ENCODE data around the gene SESN1.
"Not testable (repeated sequence)": the region's sequence is repeated elsewhere in the genome, so short reads cannot be mapped to it uniquely, and the experiment has no call there.

SESN1 gene

DNA sequence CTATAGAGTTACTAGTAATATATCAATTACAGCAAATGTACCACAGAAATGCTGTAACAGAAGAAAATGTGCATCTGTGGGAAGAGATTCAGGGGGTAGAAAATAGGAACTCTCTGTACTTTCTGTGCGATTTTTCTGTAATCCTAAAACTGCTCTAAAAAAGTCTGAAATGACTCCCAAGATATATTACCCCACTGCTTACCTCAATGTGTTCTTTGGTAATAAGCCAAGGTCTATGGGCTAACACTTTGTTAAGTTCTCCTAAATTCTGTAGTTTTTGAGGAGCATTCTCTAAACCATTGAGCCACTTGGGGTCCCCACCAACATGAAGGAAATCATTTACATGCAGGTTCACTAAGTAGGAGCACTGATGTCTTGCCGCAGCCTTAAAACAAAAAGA is 94.4 kb downstream of the SESN1 start:
- DNase-seq (ENCODE audit: low spot score), result no peak

DNA sequence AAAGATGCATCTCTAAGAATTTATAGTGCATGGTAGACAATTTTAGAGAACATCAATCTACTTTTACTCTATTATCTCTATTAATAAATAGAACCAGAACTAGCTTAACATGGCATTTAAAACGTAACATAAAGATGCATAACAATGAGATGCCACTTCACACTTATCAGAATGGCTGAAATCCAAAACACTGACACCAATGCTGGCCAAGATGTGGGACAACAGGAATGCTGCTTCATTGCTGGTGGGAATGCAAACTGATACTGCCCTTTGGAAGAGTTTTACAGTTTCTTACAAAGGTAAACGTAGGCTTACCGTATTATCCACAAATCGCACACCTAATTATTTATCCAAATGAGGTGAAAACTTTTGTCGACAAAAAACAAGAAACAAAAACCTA is 95.2 kb downstream of the SESN1 start:
- DNase-seq (ENCODE audit: low spot score), result no peak

DNA sequence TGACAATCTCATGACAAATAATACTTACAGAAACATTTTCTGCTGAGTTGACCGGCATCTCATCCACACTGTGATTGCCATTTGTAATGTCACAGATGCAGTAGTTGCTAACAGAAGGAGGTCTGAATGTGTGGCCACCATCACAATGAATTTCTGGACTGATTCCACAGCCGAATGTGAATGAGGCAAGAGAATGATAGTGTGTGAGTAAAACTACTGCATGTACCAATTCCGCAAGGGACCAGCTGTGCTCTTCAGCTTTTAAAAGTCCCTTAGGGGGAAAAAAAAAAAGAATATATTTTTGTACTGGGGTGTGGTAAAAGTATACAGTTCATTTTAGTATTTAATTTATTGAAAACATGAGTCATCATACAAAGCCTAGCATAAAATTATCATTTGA is 96.2 kb downstream of the SESN1 start:
- DNase-seq (ENCODE audit: low spot score), result no peak

DNA sequence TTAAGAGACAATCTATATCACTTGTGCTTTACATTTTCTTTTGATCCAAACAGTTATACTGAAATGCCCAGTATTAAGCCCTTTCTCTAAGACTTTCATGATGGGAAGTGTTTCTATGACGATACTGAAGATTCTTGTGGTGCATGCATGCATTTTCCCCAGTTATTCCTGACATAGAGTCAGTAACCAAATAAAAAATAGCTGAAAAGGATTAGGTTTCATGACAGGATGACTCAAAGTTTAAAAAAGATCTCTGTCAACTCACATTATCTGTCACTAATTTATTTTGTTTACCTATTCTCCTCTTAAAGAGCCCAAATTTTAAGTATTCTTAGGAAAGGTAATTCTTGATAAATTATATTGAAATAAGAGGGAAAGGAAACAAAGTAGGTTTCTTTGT is 98.4 kb downstream of the SESN1 start:
- DNase-seq (ENCODE audit: low spot score), result no peak

DNA sequence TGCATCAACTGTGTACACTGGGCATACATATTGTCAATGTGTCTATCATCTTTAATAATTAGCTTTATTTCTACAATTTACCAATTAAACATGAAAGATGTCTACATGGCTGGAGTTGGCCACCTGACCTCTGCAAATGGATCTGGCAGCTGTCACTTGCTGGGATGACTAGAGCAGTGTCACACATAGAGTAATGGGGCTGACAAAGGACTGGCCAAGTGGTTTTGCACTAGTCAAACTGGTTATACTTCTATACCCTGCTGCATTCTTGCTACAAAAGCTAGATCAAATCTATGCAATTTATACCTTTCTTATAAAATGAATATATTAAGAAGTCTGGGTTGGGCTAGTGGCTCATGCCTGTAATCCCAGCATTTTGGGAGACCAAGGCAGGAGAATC is 99.3 kb downstream of the SESN1 start:
- DNase-seq (ENCODE audit: low spot score), result no peak

DNA sequence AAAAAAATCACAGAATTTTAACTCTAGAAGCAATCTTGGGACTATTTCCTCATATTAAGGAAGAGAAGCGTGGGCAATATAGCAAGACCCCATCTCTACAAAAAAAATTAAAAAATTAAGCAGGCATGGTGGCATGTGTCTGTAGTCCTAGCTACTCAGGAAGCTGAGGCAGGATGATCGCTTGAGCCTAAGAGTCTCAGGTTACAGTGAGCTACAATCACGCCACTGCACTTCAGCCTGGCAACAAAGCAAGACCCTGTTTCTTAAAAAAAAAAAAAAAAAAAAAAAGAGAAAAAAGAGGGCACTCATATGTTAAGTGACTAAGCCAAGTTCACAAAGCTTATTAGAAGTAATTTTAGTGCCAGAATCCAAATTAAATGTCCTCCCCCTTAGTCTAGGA is 100.8 kb downstream of the SESN1 start:
- DNase-seq (ENCODE audit: low spot score), result no peak

DNA sequence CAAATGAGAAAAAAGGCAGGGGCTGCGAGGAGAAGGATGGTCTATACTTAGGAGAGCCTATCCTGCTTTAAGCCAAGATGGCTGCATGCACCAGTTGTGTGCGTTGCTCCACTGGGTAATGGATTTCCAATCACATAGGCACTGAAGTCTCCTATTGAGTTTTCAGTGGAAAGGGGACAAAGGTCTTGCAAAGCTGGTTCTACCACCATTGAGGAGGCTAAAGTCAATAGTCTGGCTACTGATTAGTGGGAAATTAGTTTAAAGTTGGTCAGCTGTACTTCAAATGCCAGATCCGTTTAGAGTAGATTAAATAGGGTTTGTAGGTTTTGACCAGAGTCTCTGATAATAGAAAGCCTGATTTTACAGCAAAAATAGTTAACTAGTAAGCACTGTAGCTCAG is 104.9 kb downstream of the SESN1 start:
- no peak for DNase-seq (ENCODE audit: low spot score)

DNA sequence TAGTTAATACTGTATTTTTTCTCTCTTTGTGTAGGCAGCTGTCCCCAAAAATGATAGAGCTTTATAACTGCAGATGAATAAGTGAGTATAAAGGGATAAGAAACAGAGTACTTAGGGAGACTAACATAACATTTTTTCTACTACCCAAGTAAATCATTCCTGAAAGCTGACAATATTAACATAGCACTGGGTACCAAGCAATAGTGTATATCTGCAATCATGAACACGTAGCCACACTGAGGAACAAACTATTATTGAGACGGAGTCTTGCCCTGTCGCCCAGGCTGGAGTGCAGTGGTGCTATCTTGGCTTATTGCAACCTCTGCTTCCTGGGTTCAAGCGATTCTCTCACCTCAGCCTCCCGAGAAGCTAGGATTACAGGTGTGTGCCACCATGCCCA is 105.9 kb downstream of the SESN1 start:
- DNase-seq (ENCODE audit: low spot score), result no peak

DNA sequence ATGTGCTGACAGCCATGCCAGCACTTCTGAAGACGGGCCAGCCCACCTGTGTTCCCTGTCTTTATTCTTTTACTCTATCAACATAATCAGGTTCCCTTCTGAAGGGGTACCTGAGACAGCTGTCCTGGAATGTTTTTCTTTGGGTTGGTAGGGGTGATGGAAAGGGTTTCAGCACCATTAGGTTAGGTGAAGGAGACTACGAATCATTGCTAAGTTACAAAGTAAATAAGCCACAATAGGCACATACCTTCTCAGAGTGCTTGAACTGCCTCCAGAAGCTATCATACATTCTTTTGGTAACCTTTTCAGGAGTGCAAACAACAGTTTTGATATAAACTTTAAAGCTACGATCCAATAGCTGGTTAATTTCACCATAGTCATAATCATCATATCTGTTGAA is 106.3 kb downstream of the SESN1 start:
- no peak for DNase-seq (ENCODE audit: low spot score)

DNA sequence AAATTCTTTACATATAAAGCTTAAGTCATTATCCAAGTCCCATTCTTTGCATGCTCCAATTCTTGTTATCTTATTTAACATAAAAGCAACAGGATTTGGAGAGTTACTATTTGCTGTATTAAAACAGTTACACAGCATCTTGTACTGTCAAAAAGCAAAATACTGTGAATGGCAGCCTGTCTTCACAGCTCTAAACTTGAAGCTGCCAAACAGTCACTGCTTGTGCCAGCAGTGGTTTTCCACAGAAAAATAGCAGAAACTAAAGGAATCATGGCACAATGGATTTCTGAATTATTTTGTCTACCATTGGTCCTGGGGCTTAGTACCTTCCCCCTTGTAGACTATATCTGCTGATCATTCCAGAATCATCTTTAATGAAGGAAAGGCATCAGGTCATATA is 107.5 kb downstream of the SESN1 start:
- DNase-seq (ENCODE audit: low spot score), result no peak

DNA sequence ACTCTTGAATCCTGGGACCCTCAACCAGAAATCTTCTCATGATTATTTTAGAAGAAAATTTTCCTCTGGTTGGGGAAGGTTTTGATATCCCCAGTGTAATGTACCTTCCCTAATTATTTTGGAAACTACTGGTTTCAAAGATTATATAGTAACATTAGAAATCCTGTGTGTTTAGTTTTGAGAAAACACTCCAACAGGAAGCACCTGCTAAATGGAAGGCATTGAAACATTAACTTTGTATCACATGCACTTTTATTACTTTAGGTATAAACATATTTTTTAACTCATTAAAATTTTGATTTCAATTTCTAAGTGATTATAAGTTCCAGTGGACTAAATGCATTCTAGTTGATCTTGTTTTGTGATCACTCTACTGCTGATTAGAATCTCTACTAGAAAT is 109.3 kb downstream of the SESN1 start:
- no peak for DNase-seq (ENCODE audit: low spot score)

DNA sequence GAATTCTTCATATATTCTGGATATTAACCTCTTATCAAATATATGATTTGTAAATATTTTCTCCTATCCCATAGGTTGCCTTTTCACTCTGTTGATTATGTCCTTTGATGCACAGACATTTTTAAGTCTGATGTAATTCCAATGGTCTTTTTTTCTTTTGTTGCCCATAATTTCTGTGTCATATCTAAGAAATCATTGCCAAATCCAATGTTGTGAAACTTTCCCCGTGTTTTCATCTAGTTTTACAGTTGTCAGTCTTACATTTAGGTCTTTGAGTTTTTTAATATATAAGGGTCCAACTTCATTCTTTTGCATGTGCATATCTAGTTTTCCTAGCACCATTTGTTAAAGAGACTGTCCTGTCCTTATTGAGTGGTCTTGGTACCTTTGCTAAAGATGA is 111.5 kb downstream of the SESN1 start:
- no peak for DNase-seq (ENCODE audit: low spot score)

DNA sequence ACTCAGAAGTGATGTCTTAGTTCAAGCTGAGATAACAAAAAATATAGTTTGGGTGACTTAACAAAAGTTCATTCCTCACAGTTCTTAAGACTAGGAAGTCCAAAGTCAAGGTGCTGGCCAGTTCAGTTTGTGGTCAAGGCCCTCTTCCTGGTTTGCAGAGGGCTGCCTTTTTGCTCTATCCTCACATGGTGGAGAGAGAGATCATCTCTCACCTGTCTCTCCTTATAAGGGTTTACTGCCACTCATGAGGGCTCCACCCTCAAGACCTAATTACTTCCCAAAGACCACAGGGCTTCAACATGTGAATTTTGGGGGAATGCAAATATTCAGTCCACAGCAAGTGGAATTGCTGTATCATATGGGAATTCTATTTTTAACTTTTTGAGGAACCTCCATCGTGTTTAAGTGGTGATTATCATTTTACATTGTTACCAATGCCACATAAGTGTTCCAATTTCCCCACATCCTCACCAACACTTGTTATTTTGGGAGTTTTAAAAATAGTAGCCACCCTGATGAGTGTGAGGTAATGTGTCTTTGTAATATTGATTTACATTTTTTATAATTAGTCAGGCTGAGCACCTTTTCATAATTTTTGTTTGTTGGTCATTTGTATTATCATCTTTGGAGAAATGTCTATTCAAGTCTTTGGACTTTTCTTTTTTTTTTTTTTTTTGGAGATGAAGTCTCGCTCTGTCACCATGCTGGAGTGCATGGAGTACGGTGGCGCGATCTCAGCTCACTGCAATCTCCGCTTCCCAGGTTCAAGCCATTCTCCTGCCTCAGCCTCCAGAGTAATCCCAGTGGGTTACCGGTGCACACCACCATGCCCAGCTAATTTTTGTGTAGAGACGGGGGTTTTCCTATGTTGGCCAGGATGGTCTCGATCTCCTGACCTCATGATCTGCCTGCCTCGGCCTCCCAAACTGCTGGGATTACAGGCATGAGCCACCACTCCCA is 112.2 kb downstream of the SESN1 start:
- DNase-seq (ENCODE audit: low spot score), result no peak

DNA sequence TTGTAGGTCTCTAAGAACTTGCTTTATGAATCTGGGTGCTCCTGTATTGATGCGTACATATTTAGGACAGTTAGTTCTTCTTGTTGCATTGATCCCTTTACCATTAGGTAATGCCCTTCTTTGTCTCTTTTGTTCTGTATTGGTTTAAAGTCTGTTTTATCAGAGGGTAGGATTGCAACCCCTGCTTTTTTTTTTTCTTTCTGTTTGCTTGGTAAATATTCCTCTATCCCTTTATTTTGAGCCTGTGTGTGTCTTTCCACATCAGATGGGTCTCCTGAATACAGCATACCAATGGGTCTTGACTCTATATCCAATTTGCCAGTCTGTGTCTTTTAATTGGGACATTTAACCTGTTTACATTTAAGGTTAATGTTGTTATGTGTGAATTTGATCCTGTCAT is 116.0 kb downstream of the SESN1 start:
- not testable (repeated sequence) for DNase-seq (ENCODE audit: low spot score)

DNA sequence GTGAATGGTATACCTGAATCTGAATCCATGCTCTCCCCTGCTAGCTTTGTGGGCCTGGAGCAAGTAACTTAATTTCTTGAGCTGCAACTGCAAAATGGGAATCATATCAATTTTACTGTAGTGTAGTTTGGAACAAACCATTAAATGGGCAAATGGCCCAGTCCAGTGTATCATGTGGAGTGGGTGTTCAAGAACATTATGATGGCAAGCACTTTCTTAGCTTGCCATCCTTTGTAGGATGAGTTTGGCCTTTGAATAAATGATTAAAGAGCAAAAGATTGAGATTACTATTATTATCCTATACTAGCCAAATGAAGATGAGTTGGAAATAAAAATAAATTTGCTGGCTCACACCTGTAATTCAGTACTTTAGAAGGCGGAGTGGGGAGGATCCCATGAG is 120.4 kb downstream of the SESN1 start:
- DNase-seq (ENCODE audit: low spot score), result no peak

DNA sequence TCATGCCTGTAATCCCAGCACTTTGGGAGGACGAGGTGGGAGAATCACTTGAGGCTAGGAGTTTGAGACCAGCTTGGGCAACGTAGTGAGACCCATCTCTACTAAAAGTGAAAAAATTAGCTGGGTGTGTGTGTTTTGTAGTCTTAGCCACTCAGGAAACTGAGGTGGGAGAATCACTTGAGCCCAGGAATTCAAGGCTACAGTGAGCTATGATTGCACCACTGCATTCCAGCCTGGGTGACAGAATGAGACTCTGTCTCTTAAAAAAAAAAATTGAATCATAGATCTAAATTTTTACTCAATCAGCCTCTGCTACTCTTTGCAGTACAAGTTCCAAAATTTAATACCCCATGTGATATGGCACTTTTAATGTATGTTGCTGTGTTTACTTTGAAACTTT is 124.9 kb downstream of the SESN1 start:
- DNase-seq (ENCODE audit: low spot score), result peak; percentile 25

DNA sequence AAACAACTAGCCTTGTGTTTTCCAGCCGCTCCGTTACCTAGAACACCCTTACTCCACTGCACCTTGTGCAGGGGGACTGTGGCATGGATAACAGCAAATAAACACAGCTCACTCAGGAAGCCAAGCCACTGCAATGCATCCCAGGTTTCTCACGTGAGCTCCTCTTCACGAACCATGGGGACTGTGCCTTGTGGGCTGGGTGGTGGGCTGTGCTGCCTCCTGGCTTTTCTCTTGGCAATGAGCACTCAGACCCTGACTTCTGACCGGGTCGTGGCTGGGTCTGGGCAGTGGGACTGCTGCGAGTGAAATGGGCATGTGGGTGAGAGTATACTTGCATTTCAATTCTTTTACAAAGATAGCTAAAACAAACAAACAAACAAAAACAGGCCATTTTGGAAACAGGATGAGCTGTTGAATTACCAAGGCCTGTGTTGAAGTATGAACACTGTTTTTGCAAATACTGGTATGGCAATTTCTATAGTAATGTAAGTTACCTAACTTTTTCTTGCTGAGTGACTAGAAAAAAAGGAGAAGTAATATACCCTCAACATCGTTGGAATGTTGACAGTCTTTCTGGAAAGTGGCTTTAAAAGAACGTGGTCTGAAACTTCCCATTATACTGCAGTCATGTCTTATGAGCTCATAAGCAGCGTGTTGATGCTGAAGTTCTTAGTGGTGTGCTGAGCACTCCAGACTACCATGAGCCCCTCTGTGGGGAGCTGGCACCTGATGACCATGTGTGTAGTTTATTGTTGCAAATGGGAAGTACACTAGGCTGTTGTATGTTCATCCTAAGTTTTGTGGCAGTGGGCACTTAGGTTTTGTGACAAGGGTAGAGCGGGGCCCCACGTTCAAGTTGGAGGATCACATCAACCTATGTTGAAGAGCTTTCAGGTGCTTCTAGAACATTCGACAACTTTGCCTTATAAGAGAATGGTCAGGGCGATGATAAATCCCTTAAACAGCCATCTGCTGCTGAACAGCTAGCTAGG is 126.0 kb downstream of the SESN1 start:
- DNase-seq (ENCODE audit: low spot score), result no peak

DNA sequence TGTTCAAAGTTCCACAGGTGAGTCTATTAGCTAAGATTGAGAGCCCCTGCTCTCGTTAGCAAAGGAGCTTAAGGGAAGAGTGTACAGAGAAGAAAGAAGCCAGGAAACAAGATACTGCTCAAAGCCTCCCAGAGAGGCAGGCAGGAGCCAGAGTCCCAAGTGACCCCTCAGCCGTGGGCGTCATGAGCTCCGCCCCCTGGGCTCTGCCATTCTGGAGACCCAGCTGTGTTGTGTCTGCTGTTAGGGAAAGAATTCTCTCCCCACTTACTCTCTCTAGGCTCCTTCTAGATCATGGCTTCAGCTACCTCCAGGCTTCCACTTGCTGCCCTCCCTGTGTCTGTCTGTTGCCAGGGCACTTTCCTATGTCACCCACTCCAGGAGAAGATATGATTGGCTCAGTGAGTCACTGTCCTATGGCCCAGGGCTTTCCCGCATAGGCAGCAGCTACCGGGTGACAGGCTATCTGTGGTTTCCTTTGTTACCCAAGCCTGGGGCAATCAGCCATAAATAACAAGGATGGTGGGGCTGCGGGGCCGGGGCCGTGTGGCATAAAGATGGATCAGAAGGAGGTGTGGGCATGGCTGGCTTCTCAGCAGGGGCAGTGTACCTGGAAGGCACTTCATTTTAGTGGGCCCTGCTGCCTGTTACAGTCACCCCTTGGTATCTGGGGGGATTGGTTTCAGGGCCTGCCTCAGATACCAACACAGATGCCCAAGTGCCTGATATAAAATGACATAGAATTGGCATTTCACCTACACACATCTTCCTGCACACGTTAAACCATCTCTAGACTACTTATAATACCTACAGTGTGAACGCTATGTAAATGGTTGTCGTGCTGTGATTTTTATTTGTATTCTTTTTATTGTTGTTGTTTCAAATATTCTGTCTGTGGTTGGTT is 127.5 kb downstream of the SESN1 start:
- DNase-seq (ENCODE audit: low spot score), result no peak

DNA sequence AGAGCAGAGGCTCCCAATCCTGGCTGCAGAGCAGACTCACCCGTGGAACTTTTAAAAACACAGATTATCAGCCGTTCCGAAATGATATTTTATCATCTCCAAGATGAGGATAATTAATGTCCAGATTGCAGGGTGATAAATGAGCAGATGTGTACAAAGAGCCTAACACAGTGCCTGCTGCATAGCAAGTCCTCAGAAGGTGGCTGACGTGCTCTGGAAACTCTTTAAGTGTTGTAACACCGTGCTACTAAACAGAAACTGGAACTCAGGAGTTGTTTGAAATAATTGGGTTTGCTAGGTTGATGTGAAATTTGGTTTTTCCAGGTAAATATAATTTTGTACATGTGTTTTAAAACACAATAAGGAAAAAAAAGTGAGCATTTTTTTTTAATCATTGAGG is 128.4 kb downstream of the SESN1 start:
- no peak for DNase-seq (ENCODE audit: low spot score)

DNA sequence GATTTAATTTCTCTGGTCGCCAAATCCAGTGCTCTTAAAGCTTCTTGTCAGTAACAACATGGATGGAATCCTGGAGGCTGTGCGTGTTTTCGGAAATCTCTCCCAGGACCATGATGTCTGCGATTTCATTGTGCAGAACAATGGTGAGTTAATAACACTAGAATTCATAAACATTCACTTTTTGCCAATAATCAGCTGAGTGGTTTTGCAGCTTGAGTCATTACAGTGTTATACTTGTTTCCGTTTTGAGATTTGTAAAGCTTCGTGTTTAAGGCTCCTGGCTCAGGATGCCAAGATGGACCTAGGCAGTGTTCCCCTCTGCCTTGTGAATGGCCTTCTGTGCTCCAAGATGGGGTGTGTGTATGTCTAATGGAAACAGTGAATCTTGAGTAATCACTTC is 132.7 kb downstream of the SESN1 start:
- peak; percentile 74 for DNase-seq (ENCODE audit: low spot score)

DNA sequence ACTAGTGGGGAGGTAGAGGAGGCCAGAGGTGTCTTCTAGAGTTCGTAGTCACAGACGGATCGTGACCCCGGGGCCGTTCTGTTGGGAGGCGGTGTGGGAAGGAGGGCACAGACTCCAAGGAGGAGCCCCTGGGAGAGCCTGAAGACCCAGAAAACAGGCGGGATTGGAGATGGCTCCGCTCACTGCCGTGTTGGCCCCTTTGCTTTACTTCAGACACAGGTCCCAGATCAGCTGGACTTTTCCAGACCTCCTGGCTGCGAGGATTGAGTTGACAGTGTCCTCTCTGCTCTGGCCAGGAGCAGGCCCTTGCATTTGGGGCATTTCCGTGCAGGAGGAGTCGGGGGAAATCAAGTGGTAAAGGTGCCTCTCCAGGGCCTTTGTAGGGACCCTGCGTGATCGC is 133.6 kb downstream of the SESN1 start:
- no peak for DNase-seq (ENCODE audit: low spot score)

DNA sequence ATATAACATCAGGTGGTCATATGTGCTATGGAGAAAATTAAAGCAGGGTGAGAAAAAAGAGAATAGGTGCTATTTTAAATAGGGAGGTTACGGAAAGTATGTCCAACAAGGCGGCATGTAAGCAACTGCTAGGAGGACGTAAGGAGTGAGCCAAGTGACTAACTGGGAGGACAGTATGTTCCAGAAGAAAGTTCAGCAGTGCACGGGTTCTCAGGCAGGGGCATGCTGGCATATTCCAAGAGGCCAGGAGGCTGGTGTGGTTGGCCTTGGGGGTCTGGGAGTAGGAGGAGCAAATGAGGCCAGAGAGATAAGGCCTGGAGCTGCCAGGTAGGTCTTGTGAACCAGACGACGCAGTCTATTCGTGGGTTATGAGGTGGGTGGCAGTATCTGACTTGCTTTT is 134.0 kb downstream of the SESN1 start:
- DNase-seq (ENCODE audit: low spot score), result no peak
